Fibroblast of villous mesenchyme (primary cell): Measurements from ENCODE around the gene SHTN1. TPM values are rescaled to one million over a fixed set of nuclear protein-coding genes. Genes with fewer than 3 reads are reported as not detected.

Experiments used
- DNase-seq: peaks from one replicate; pipeline ENCODE4 v3.0.0-alpha.2; 2010; ENCODE audit warnings: low read depth
- H3K4me3 ChIP-seq: 2 replicates; pipeline ENCODE4 v1.5.1; 2011; ENCODE audit warnings: low read depth, mild to moderate bottlenecking, low read length
- total RNA-seq: library from RNA; depleted of rRNA; stranded (reverse); fragments of >200 nt; gene quantifications from 2 replicates; pipeline ENCODE4 v1.2.3, GENCODE V29; 2012
- TF ChIP-seq, protein P1 (sequence below): IDR thresholded peaks from 2 replicates; pipeline ENCODE4 v1.5.1; 2012; ENCODE audit warnings: low read depth, mild to moderate bottlenecking, low read length; ENCODE audit not compliant: insufficient read depth

SHTN1 gene
- total RNA-seq, 1 donor = 2.2 TPM

DNA sequence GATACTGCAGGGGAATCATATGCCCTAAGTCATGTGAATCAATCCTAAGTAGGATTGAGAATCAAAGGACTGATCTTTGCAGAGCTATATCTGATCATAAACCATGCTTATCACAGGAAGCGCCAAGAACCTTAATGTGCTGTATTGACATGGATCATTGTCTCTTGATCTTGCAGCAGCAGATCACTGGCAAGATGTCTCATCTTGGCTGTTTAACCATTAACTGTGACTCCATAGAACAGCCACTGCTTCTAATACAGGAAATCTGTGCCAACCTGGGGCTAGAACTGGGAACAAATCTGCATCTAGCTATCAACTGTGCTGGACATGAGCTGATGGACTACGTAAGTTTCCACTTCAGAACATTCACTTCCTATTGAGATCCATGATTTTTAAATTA lies 134.0 kb downstream of the SHTN1 start:
- no peak overlapping the region for H3K4me3 ChIP-seq
- DNase-seq = no peak
- TF ChIP-seq, protein P1, sequence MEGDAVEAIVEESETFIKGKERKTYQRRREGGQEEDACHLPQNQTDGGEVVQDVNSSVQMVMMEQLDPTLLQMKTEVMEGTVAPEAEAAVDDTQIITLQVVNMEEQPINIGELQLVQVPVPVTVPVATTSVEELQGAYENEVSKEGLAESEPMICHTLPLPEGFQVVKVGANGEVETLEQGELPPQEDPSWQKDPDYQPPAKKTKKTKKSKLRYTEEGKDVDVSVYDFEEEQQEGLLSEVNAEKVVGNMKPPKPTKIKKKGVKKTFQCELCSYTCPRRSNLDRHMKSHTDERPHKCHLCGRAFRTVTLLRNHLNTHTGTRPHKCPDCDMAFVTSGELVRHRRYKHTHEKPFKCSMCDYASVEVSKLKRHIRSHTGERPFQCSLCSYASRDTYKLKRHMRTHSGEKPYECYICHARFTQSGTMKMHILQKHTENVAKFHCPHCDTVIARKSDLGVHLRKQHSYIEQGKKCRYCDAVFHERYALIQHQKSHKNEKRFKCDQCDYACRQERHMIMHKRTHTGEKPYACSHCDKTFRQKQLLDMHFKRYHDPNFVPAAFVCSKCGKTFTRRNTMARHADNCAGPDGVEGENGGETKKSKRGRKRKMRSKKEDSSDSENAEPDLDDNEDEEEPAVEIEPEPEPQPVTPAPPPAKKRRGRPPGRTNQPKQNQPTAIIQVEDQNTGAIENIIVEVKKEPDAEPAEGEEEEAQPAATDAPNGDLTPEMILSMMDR = no peak

DNA sequence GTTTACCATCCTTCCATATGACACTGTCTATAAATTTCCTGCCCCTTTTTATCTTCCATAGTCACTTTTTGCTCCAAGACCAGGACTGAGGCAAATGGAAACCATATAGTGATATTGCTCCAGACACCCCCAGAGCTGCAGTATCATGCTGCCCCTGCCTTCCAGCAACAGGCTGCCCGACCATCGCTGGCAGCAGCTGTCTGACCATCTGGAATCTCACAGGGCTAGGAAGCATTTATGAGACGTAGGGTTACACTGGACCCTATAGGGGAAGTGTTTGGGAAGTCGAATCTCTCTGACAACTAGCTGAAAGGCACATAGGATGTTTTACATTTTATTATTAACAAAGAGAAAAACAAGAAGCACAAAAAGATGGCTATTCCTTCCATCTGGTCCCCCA lies 136.3 kb downstream of the SHTN1 start:
- TF ChIP-seq, protein P1 = no peak
- H3K4me3 ChIP-seq = no peak overlapping the region
- no peak for DNase-seq

DNA sequence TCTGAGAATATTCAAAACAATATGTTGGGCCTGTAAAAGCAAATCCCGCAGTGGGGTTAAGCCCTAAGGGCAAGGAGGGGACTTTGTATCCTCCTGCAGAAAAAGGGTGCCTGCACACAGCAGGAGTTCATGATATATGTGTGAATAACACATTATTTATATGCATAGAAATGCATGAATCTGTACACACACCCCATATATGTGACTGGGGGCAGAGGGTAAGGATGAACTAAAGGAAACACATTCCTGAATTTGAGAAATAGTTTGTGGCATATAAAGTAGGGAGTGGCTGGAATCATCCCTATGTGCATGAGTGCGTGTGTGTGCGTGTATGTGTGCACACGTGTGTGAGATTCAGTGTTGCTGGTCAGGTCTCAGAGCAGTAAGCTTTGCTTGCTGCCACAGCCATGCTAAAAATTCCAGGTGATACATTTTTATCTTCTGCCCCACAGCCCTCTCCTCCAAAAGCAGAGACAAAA lies 136.8 kb downstream of the SHTN1 start:
- no peak overlapping the region for H3K4me3 ChIP-seq
- no peak for DNase-seq
- TF ChIP-seq, protein P1 = no peak

DNA sequence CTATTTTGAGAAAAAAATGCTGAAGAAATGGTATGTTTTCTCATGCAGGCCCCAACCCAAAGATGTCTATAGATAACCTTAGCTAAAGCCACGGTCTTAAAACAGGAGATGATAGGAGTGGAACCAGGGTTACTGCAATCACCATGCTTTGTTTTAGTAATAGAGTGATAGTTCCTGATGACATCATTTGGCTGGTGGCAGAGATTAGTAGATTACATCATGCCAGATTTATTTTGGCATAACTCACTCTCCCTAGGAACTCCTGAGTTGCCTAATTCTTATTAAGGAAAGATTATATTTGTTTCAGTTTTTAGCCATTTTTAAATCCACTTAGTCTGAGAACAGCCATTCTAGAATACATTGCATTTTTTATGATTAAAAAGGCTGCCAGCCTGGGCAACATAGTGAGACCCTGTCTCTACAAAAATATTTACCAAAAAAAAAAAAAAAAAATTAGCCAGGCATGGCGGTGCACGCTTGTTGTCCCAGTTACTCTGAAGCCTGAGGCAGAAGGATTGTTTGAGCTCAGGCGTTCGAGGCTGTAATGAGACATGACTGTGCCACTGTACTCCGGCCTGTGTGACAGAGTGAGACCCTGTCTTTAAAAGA lies 137.9 kb downstream of the SHTN1 start:
- TF ChIP-seq, protein P1 = no peak
- DNase-seq = peak; percentile 4
- no peak overlapping the region for H3K4me3 ChIP-seq

DNA sequence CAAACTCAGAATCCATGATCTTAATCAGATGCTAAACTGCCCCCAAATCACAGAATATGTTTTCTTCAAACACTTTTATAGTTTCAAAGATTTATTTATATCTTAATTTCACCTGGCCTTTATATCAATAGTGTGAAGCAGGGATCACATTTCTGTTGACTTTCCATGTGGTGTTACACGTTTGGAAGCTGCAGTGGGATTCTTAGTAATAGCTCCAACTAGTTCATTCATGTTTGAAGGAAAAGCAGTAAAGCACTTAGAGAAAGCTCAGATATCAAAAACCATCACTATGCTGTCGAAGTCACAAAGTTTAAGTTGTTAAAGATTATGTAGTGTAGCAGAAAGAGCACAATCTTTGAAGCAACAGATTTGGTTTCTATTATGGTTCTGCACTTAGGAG lies 138.9 kb downstream of the SHTN1 start:
- H3K4me3 ChIP-seq = no peak overlapping the region
- DNase-seq = no peak
- TF ChIP-seq, protein P1 = no peak

DNA sequence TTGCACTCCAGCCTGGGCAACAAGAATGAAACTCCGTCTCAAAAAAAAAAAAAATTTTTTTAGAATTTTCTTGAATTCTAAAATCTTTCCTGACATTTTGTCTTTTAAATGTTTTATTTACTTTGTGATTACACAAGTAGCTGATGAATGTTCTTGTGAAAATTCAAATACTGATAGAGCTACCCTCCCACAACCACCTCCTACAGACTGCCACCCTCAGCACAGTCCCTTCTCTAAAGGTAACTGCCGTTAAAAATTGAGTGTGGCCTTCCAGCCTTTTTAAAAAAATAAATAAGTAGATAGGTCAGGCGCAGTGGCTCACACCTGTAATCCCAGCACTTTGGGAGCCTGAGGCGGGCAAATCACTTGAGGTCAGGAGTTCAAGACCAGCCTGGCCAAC lies 140.6 kb downstream of the SHTN1 start:
- H3K4me3 ChIP-seq = no peak overlapping the region
- DNase-seq = no peak
- TF ChIP-seq, protein P1 = no peak

DNA sequence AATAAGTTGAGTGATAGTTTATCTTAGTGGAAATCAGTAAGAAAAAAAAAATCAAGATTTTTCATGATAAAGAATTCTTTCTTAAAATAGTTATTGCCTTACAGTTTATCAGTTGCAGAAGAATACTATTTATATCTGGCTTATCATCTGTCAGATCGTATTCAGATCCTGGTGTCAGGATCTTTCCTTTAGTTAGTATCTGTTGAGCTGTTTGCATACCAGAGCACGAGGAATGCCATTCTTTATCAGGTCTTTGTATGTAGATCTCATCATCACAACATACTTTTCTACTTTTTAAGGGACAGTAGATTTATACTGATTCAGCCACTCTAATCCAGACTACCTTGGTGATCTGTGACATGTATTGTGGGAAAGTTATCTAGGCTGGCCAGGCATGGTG lies 143.2 kb downstream of the SHTN1 start:
- H3K4me3 ChIP-seq = no peak overlapping the region
- DNase-seq = no peak
- TF ChIP-seq, protein P1 = no peak
